GM13976 (cell line): Measurements from ENCODE around the gene PRPF4.

Experiments used
- DNase-seq: peaks from one replicate; pipeline ENCODE4 v3.0.0; 2012; ENCODE audit warnings: low spot score
- CTCF ChIP-seq: IDR thresholded peaks from 2 replicates; pipeline ENCODE4 v1.5.1; 2012; ENCODE audit warnings: borderline replicate concordance, mild to moderate bottlenecking; ENCODE audit not compliant: insufficient read depth; ENCODE audit errors: extremely low read depth, missing control alignments, control extremely low read depth
- in situ Hi-C: fragments of 300-500 bp; cut with MboI; formaldehyde crosslinking; loops from one replicate; pipeline ENCODE4 v1.12.0; 2022; ENCODE audit warnings: low sequenced_read_pairs, mixed read lengths, inconsistent platforms; ENCODE audit not compliant: unreplicated experiment

Gene PRPF4

GRCh38 chr9:113316030-113316429 lies 40.6 kb downstream of the PRPF4 start:
- in situ Hi-C loops, result no loop called here
- TF ChIP-seq CTCF, result no peak
- DNase-seq, result no peak

GRCh38 chr9:113317777-113318176 lies 42.3 kb downstream of the PRPF4 start:
- TF ChIP-seq CTCF, result no peak
- in situ Hi-C loops, result no loop called here
- DNase-seq, result no peak

- no peak for TF ChIP-seq CTCF
- no peak for DNase-seq
- in situ Hi-C loops, result no loop called here
Measured at GRCh38 chr9:113319054-113319453, 43.6 kb downstream of the PRPF4 start.

- TF ChIP-seq CTCF, result no peak
- in situ Hi-C loops, result no loop called here
- DNase-seq, result no peak
Measured at GRCh38 chr9:113320051-113320450, 44.6 kb downstream of the PRPF4 start.

GRCh38 chr9:113322671-113323070 lies 47.2 kb downstream of the PRPF4 start:
- no peak for DNase-seq
- no peak for TF ChIP-seq CTCF
- in situ Hi-C loops, result no loop called here

- in situ Hi-C loops, result no loop called here
- DNase-seq, result no peak
- TF ChIP-seq CTCF, result no peak
Measured at GRCh38 chr9:113326230-113326629, 50.8 kb downstream of the PRPF4 start.
